ENCODE measurements around the gene CCDC178.

DNA sequence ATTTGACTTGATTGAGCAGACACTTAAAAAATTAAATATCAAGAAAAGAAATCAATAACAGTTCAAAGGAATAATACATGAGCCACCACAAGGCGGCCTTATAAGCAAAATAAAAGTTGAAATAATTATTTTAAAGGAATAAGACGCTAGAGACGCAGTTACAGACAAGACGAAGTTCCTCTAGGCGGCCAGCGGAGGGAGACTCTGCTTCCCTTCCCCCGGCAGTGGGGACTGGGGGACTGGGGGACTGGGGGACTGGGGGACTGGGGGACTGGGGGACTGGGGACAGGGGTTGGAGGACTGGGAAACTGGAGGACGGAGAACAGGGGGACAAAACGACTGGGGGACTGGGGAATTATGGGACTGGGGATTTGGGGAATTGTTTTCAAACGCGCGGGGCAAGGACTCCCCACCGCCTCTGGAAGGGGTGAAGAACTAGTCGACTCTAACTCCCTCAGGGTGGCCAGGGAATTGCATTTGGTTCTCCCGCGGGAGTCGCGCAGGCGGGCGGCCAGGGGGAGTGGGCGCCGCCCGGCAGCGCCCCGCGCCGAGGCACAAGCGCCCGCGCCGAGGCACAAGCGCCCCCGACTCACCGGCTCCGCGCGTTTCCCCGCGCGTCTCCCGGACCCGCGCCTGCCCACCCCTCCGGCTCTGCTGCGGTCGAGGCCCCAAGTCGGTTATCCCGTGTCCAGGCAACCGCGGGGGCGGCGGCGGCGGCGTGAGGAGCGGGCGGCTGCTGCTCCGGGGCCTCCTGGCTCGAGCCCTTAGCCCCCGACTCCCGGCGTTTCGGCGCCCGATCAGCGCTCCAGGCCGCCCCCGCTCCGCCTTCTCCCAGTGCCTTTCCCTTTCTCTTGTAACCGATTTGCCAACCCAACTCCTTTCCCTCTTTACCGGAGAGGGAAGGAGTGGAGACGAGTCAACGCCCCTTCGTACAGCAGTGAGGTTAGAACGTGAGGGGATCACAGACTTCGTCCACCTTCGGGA is at the start of gene CCDC178:
- TF ChIP-seq, protein P1, sequence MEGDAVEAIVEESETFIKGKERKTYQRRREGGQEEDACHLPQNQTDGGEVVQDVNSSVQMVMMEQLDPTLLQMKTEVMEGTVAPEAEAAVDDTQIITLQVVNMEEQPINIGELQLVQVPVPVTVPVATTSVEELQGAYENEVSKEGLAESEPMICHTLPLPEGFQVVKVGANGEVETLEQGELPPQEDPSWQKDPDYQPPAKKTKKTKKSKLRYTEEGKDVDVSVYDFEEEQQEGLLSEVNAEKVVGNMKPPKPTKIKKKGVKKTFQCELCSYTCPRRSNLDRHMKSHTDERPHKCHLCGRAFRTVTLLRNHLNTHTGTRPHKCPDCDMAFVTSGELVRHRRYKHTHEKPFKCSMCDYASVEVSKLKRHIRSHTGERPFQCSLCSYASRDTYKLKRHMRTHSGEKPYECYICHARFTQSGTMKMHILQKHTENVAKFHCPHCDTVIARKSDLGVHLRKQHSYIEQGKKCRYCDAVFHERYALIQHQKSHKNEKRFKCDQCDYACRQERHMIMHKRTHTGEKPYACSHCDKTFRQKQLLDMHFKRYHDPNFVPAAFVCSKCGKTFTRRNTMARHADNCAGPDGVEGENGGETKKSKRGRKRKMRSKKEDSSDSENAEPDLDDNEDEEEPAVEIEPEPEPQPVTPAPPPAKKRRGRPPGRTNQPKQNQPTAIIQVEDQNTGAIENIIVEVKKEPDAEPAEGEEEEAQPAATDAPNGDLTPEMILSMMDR (conservative IDR thresholded peaks at IDR 0.05 in 1 of 2, IDR thresholded peaks at IDR 0.05 in 1 of 2; ENCODE audit: low read depth in 1 of 2, low read length in 2 of 2), result peak; percentile 26 to 71
- peak; percentile 29 for TF ChIP-seq EZH2 (IDR thresholded peaks at IDR 0.05; ENCODE audit: low read length, missing control alignments)
